NCI-H2227 treated with DMSO at 0.1 percent for 48 hours (cell line): Measurements from ENCODE around the gene CCL25.

Experiments
- DNase-seq: peaks from one replicate; lab custom pipeline; 2025; lab: John Stamatoyannopoulos, UW

CCL25 gene

GRCh38 chr19:8109890-8110662 is 57.5 kb downstream of the CCL25 start:
- DNase-seq, result no peak

GRCh38 chr19:8110931-8111330 is 58.4 kb downstream of the CCL25 start:
- DNase-seq, result no peak

GRCh38 chr19:8111376-8111775 is 58.8 kb downstream of the CCL25 start:
- no peak for DNase-seq
